ENCODE measurements around the gene JUN.
"Not testable (repeated sequence)": the region's sequence is repeated elsewhere in the genome, so short reads cannot be mapped to it uniquely, and the experiment has no call there.

Gene JUN

GRCh38 chr1:58809325-58810010, 25.6 kb upstream of the JUN start:
- H3K27me3 ChIP-seq (ENCODE audit: control insufficient read depth, insufficient read depth, low read length), result no peaks in the 10 kb centered on the region
- no peaks in the 10 kb centered on the region for H3K36me3 ChIP-seq (ENCODE audit: control insufficient read depth, insufficient read depth, low read length)
- no peak overlapping the region for H3K27ac ChIP-seq (ENCODE audit: low read length)
- H3K4me1 ChIP-seq (ENCODE audit: control insufficient read depth, insufficient read depth, low read length), result peaks cover 3% of the 10 kb centered on the region; the same call in 1 of the 2 replicates
- H3K9me3 ChIP-seq (ENCODE audit: control insufficient read depth, insufficient read depth, low read length), result no peaks in the 10 kb centered on the region
- WGBS (ENCODE audit: insufficient coverage, insufficient read length), result no CpG with 5 or more reads among the region's 9 CpGs
- DNase-seq (ENCODE audit: low read depth, low spot score), result no peak
- no peak overlapping the region for H3K4me3 ChIP-seq (ENCODE audit: low read length)

GRCh38 chr1:58808077-58808476, 24.2 kb upstream of the JUN start:
- no peak for DNase-seq (ENCODE audit: low read depth, low spot score)
- Histone ChIP-seq H3K27ac (ENCODE audit: low read length) (no peak overlapping the region), H3K4me3 (ENCODE audit: low read length) (no peak overlapping the region), H3K4me1 (ENCODE audit: control insufficient read depth, insufficient read depth, low read length) (no peaks in the 10 kb centered on the region), H3K27me3 (ENCODE audit: control insufficient read depth, insufficient read depth, low read length) (no peaks in the 10 kb centered on the region), H3K9me3 (ENCODE audit: control insufficient read depth, insufficient read depth, low read length) (no peaks in the 10 kb centered on the region), H3K36me3 (ENCODE audit: control insufficient read depth, insufficient read depth, low read length) (no peaks in the 10 kb centered on the region)
- no CpG with 5 or more reads among the region's 2 CpGs for WGBS (ENCODE audit: insufficient coverage, insufficient read length)

- no peak overlapping the region for H3K27ac ChIP-seq (ENCODE audit: low read length)
- no peaks in the 10 kb centered on the region for H3K4me1 ChIP-seq (ENCODE audit: control insufficient read depth, insufficient read depth, low read length)
- H3K27me3 ChIP-seq (ENCODE audit: control insufficient read depth, insufficient read depth, low read length), result no peaks in the 10 kb centered on the region
- no peak for DNase-seq (ENCODE audit: low read depth, low spot score)
- no peaks in the 10 kb centered on the region for H3K36me3 ChIP-seq (ENCODE audit: control insufficient read depth, insufficient read depth, low read length)
- no CpG with 5 or more reads among the region's 11 CpGs for WGBS (ENCODE audit: insufficient coverage, insufficient read length)
- H3K9me3 ChIP-seq (ENCODE audit: control insufficient read depth, insufficient read depth, low read length), result no peaks in the 10 kb centered on the region
- H3K4me3 ChIP-seq (ENCODE audit: low read length), result no peak overlapping the region
Observed at GRCh38 chr1:58805716-58806571, 22.1 kb upstream of the JUN start.

- H3K4me1 ChIP-seq (ENCODE audit: control insufficient read depth, insufficient read depth, low read length), result no peaks in the 10 kb centered on the region
- no peak overlapping the region for H3K4me3 ChIP-seq (ENCODE audit: low read length)
- H3K27ac ChIP-seq (ENCODE audit: low read length), result no peak overlapping the region
- no peaks in the 10 kb centered on the region for H3K27me3 ChIP-seq (ENCODE audit: control insufficient read depth, insufficient read depth, low read length)
- no CpG with 5 or more reads among the region's 3 CpGs for WGBS (ENCODE audit: insufficient coverage, insufficient read length)
- DNase-seq (ENCODE audit: low read depth, low spot score), result no peak
- H3K9me3 ChIP-seq (ENCODE audit: control insufficient read depth, insufficient read depth, low read length), result no peaks in the 10 kb centered on the region
- H3K36me3 ChIP-seq (ENCODE audit: control insufficient read depth, insufficient read depth, low read length), result no peaks in the 10 kb centered on the region
Observed at GRCh38 chr1:58804853-58805565, 21.2 kb upstream of the JUN start.

GRCh38 chr1:58803858-58804257, 20.0 kb upstream of the JUN start:
- no peak overlapping the region for H3K4me3 ChIP-seq (ENCODE audit: low read length)
- no peaks in the 10 kb centered on the region for H3K9me3 ChIP-seq (ENCODE audit: control insufficient read depth, insufficient read depth, low read length)
- H3K4me1 ChIP-seq (ENCODE audit: control insufficient read depth, insufficient read depth, low read length), result 0 out of 2 replicates have a peak, but pooled peaks cover under 1% of the 10 kb centered on the region
- H3K27ac ChIP-seq (ENCODE audit: low read length), result no peak overlapping the region
- no peaks in the 10 kb centered on the region for H3K27me3 ChIP-seq (ENCODE audit: control insufficient read depth, insufficient read depth, low read length)
- WGBS (ENCODE audit: insufficient coverage, insufficient read length), result no CpG with 5 or more reads among the region's 2 CpGs
- no peaks in the 10 kb centered on the region for H3K36me3 ChIP-seq (ENCODE audit: control insufficient read depth, insufficient read depth, low read length)
- DNase-seq (ENCODE audit: low read depth, low spot score), result no peak

- H3K4me1 ChIP-seq (ENCODE audit: control insufficient read depth, insufficient read depth, low read length), result 0 out of 2 replicates have a peak, but pooled peaks cover 3% of the 10 kb centered on the region
- no peaks in the 10 kb centered on the region for H3K9me3 ChIP-seq (ENCODE audit: control insufficient read depth, insufficient read depth, low read length)
- H3K36me3 ChIP-seq (ENCODE audit: control insufficient read depth, insufficient read depth, low read length), result no peaks in the 10 kb centered on the region
- DNase-seq (ENCODE audit: low read depth, low spot score), result no peak
- WGBS (ENCODE audit: insufficient coverage, insufficient read length), result no CpG with 5 or more reads among the region's 5 CpGs
- H3K27ac ChIP-seq (ENCODE audit: low read length), result no peak overlapping the region
- H3K27me3 ChIP-seq (ENCODE audit: control insufficient read depth, insufficient read depth, low read length), result no peaks in the 10 kb centered on the region
- H3K4me3 ChIP-seq (ENCODE audit: low read length), result no peak overlapping the region
Observed at GRCh38 chr1:58802640-58803399, 19.0 kb upstream of the JUN start.

- H3K4me1 ChIP-seq (ENCODE audit: control insufficient read depth, insufficient read depth, low read length); H3K4me3 ChIP-seq (ENCODE audit: low read length); H3K9me3 ChIP-seq (ENCODE audit: control insufficient read depth, insufficient read depth, low read length); H3K27ac ChIP-seq (ENCODE audit: low read length); H3K27me3 ChIP-seq (ENCODE audit: control insufficient read depth, insufficient read depth, low read length); DNase-seq (ENCODE audit: low read depth, low spot score); H3K36me3 ChIP-seq (ENCODE audit: control insufficient read depth, insufficient read depth, low read length): not testable (repeated sequence)
- no CpG with 5 or more reads among the region's 1 CpG for WGBS (ENCODE audit: insufficient coverage, insufficient read length)
Observed at GRCh38 chr1:58801286-58801685, 17.4 kb upstream of the JUN start.

- Histone ChIP-seq H3K4me1 (ENCODE audit: control insufficient read depth, insufficient read depth, low read length) (0 out of 2 replicates have a peak, but pooled peaks cover 3% of the 10 kb centered on the region), H3K27me3 (ENCODE audit: control insufficient read depth, insufficient read depth, low read length) (no peaks in the 10 kb centered on the region), H3K27ac (ENCODE audit: low read length) (no peak overlapping the region), H3K4me3 (ENCODE audit: low read length) (no peak overlapping the region), H3K9me3 (ENCODE audit: control insufficient read depth, insufficient read depth, low read length) (no peaks in the 10 kb centered on the region), H3K36me3 (ENCODE audit: control insufficient read depth, insufficient read depth, low read length) (no peaks in the 10 kb centered on the region)
- DNase-seq (ENCODE audit: low read depth, low spot score), result no peak
- WGBS (ENCODE audit: insufficient coverage, insufficient read length), result no CpG with 5 or more reads among the region's 1 CpG
Observed at GRCh38 chr1:58799650-58800049, 15.8 kb upstream of the JUN start.

- no peak overlapping the region for H3K4me3 ChIP-seq (ENCODE audit: low read length)
- WGBS (ENCODE audit: insufficient coverage, insufficient read length), result no CpG with 5 or more reads among the region's 1 CpG
- DNase-seq (ENCODE audit: low read depth, low spot score), result no peak
- H3K27ac ChIP-seq (ENCODE audit: low read length), result no peak overlapping the region
- no peaks in the 10 kb centered on the region for H3K9me3 ChIP-seq (ENCODE audit: control insufficient read depth, insufficient read depth, low read length)
- 0 out of 2 replicates have a peak, but pooled peaks cover 3% of the 10 kb centered on the region for H3K4me1 ChIP-seq (ENCODE audit: control insufficient read depth, insufficient read depth, low read length)
- no peaks in the 10 kb centered on the region for H3K36me3 ChIP-seq (ENCODE audit: control insufficient read depth, insufficient read depth, low read length)
- H3K27me3 ChIP-seq (ENCODE audit: control insufficient read depth, insufficient read depth, low read length), result no peaks in the 10 kb centered on the region
Observed at GRCh38 chr1:58798910-58799442, 15.1 kb upstream of the JUN start.

GRCh38 chr1:58796416-58796815, 12.6 kb upstream of the JUN start:
- H3K27ac ChIP-seq (ENCODE audit: low read length), result no peak overlapping the region
- H3K9me3 ChIP-seq (ENCODE audit: control insufficient read depth, insufficient read depth, low read length), result no peaks in the 10 kb centered on the region
- DNase-seq (ENCODE audit: low read depth, low spot score), result no peak

More at GRCh38 chr1:58796416-58796815, 12.6 kb upstream of the JUN start:
- no peaks in the 10 kb centered on the region for H3K36me3 ChIP-seq (ENCODE audit: control insufficient read depth, insufficient read depth, low read length)
- H3K4me1 ChIP-seq (ENCODE audit: control insufficient read depth, insufficient read depth, low read length), result 0 out of 2 replicates have a peak, but pooled peaks cover 3% of the 10 kb centered on the region
- H3K27me3 ChIP-seq (ENCODE audit: control insufficient read depth, insufficient read depth, low read length), result no peaks in the 10 kb centered on the region
- H3K4me3 ChIP-seq (ENCODE audit: low read length), result no peak overlapping the region

All from iPS DF 6.9 (cell line).